Measurements from ENCODE around the gene NALCN.

Gene NALCN

DNA sequence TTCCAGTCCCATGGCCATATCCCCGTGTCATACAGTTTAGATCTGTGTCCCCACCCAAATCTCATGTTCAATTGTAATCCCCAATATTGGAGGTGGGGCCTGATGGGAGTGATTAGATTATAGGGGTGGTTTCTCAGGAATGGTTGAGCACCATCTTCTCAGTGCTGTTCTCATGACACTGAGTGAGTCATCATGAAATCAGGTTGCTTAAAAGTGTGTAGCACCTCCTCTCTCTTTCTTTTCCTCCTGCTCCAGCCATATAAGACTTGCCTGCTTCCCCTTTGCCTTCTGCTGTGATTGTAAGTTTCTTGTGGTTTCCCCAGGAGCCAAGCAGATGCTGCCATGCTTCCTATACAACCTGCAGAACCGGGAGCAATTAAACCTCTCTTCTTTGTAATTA lies 197.8 kb downstream of the NALCN start:
- no peak for TF ChIP-seq CTCF (IDR thresholded peaks at IDR 0.05; ENCODE audit: extremely low read depth, missing control alignments)
- no peak for DNase-seq (ENCODE audit: low spot score)

DNA sequence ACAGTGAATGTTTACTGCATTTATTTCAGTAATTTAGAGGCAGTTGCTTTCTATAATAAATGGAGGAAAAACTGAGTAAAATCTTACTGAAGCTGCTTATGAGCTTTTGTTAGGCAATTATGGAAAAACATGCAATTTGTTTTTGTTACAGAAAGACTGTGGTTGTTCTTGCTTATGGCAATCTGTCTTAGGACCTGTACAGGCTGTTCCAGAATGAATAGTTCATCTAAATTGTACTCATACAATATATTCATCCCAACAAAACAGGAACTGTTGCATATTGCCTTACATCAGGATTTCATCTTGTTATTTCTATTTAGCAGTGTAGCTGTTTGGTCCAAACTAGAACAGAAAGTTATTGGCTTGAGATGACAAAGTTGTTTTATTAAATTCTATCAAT lies 199.2 kb downstream of the NALCN start:
- no peak for DNase-seq (ENCODE audit: low spot score)
- TF ChIP-seq CTCF (IDR thresholded peaks at IDR 0.05; ENCODE audit: extremely low read depth, missing control alignments) = no peak

DNA sequence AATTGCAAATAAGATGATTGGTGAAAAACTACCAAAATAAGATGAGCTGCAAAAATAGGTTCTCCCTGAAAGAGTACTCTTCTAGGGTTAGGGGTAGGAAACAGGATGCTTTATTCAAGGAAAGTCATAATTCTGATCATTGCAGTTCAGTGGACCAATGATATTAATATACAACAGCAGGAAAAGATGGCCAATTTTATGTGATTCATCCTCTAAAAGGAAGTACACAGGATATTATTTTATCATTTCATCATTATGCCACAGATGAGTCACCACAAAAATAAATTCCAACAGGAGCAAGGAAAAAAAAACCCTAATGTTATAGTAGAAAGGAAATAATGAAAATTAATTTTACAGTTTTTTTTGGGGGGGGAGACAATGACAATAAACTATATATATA lies 205.0 kb downstream of the NALCN start:
- TF ChIP-seq CTCF (IDR thresholded peaks at IDR 0.05; ENCODE audit: extremely low read depth, missing control alignments) = no peak
- no peak for DNase-seq (ENCODE audit: low spot score)

GRCh38 chr13:101210774-101211173 lies 205.5 kb downstream of the NALCN start:
- no peak for DNase-seq (ENCODE audit: low spot score)
- TF ChIP-seq CTCF (IDR thresholded peaks at IDR 0.05; ENCODE audit: extremely low read depth, missing control alignments) = no peak

GRCh38 chr13:101209206-101209893 lies 207.0 kb downstream of the NALCN start:
- no peak for DNase-seq (ENCODE audit: low spot score)
- no peak for TF ChIP-seq CTCF (IDR thresholded peaks at IDR 0.05; ENCODE audit: extremely low read depth, missing control alignments)

DNA sequence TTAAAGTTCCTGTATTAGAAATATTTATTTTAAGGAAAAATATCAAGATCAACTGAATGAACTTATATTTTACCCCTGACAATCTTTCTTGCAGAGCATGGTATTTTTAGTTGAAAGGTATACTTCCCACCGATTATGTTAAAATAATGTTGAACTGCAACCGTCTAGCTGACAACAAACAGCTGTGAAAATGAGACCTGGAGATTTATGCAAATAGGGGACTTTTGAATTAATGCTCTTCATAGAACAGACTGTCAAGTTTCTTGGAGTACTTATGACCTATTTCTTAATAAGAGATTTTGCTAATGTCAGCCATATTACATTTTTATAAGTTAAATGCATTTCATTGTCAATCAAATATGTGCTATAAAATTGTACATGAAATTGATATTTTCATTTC lies 210.9 kb downstream of the NALCN start:
- TF ChIP-seq CTCF (IDR thresholded peaks at IDR 0.05; ENCODE audit: extremely low read depth, missing control alignments) = no peak
- DNase-seq (ENCODE audit: low spot score) = no peak

GRCh38 chr13:101204270-101205020 lies 211.9 kb downstream of the NALCN start:
- no peak for DNase-seq (ENCODE audit: low spot score)
- no peak for TF ChIP-seq CTCF (IDR thresholded peaks at IDR 0.05; ENCODE audit: extremely low read depth, missing control alignments)
